ENCODE measurements around the gene CCL19.

DNA sequence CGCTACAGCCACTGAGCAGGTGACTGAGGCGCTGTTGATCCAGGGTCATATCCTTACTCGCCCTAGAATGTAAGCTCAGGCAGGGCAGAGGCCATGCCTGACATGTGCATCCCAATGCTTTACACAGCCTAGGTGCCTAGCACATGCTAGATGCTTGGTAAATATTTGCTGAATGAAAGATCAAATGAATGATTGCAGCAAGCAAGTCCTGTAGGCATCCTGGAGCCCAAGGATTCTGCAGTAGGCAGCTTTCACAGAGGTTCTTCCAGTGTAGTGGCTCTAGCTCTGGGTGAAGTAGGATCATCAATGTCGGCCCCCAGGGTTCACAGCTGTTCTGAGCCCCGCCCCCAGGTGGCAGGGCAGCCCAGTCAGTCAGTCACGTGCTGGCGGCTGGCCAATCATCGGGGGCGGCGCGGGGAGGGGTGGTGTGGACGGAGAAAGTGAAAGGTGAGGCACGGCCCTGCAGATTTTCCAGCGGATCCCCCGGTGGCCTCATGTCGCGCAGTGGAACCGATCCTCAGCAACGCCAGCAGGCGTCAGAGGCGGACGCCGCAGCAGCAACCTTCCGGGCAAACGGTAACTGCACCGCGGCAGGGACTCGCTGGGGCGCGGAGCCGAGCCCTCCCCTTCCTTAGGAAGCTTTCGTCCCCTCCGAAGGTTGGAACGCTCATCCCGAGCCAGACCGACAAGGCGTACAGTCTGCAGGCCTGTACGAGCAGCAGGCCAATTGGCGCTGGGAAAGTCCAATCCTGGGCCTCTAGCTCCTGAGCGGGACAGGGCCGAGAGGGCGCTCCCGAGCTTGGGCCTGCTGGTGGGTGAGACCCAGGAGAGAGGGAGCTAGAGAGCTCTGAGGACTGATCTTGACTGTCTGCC is 44.6 kb downstream of the CCL19 start, which contains the start of gene GALT:
- TF ChIP-seq, protein P1, sequence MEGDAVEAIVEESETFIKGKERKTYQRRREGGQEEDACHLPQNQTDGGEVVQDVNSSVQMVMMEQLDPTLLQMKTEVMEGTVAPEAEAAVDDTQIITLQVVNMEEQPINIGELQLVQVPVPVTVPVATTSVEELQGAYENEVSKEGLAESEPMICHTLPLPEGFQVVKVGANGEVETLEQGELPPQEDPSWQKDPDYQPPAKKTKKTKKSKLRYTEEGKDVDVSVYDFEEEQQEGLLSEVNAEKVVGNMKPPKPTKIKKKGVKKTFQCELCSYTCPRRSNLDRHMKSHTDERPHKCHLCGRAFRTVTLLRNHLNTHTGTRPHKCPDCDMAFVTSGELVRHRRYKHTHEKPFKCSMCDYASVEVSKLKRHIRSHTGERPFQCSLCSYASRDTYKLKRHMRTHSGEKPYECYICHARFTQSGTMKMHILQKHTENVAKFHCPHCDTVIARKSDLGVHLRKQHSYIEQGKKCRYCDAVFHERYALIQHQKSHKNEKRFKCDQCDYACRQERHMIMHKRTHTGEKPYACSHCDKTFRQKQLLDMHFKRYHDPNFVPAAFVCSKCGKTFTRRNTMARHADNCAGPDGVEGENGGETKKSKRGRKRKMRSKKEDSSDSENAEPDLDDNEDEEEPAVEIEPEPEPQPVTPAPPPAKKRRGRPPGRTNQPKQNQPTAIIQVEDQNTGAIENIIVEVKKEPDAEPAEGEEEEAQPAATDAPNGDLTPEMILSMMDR (IDR thresholded peaks at IDR 0.05; ENCODE audit: extremely low read depth in 1 of 2, insufficient read depth in 1 of 2, low read depth in 1 of 2, low read length in 2 of 2): peak in 1 of 2 donors; percentile 54
- TF ChIP-seq POLR2A (IDR thresholded peaks at IDR 0.05; ENCODE audit: low read depth, low read length) (peak; percentile 51), POLR2AphosphoS5 (IDR thresholded peaks at IDR 0.05; ENCODE audit: insufficient read depth, low read depth, low read length) (peak; percentile 71)

All from endothelial cell of umbilical vein (primary cell).